Ascending aorta (tissue), 2 donors: Measurements from ENCODE around the gene GOLGA6L22. TPM values are rescaled to one million over a fixed set of nuclear protein-coding genes. Genes with fewer than 3 reads are reported as not detected.
A peak's percentile ranks its signal among the peaks of the same experiment; 100 is the strongest.
"Not testable (repeated sequence)": the region's sequence is repeated elsewhere in the genome, so short reads cannot be mapped to it uniquely, and the experiment has no call there.

Source experiments
- DNase-seq, 2 donors: peaks; one replicate each; pipeline ENCODE4 v3.0.0-alpha.2; 2019; ENCODE audit warnings: low spot score in 2 of 2
- H3K27ac ChIP-seq, 2 donors: fragments of 200-600 bp; sonication (generic); one replicate each; pipeline ENCODE4 v1.5.1; 2016 to 2017; ENCODE audit warnings: mild to moderate bottlenecking in 1 of 2
- H3K27me3 ChIP-seq: fragments of 200-600 bp; sonication (generic); one replicate; pipeline ENCODE4 v1.5.1; 2017
- H3K36me3 ChIP-seq, 2 donors: fragments of 200-600 bp; sonication (generic); one replicate each; pipeline ENCODE4 v1.5.1; 2016
- H3K4me1 ChIP-seq, 2 donors: fragments of 200-600 bp; sonication (generic); one replicate each; pipeline ENCODE4 v1.5.1; 2016 to 2017; ENCODE audit warnings: mild to moderate bottlenecking in 1 of 2
- H3K4me3 ChIP-seq, 2 donors: fragments of 200-600 bp; sonication (generic); one replicate each; pipeline ENCODE4 v1.5.1; 2016 to 2017; ENCODE audit warnings: mild to moderate bottlenecking in 1 of 2
- H3K9me3 ChIP-seq, 2 donors: fragments of 200-600 bp; sonication (generic); one replicate each; pipeline ENCODE4 v1.5.1; 2016
- intact Hi-C: fragments of 100-400 bp; cut with DNase I; formaldehyde crosslinking; loops from one replicate; pipeline ENCODE4 v1.15.1; 2023
- total RNA-seq: library from RNA; depleted of rRNA; stranded (reverse); fragments of >200 nt; gene quantifications from one replicate; pipeline ENCODE4 v1.1.0, GENCODE V29; 2016

Gene GOLGA6L22, protein sequence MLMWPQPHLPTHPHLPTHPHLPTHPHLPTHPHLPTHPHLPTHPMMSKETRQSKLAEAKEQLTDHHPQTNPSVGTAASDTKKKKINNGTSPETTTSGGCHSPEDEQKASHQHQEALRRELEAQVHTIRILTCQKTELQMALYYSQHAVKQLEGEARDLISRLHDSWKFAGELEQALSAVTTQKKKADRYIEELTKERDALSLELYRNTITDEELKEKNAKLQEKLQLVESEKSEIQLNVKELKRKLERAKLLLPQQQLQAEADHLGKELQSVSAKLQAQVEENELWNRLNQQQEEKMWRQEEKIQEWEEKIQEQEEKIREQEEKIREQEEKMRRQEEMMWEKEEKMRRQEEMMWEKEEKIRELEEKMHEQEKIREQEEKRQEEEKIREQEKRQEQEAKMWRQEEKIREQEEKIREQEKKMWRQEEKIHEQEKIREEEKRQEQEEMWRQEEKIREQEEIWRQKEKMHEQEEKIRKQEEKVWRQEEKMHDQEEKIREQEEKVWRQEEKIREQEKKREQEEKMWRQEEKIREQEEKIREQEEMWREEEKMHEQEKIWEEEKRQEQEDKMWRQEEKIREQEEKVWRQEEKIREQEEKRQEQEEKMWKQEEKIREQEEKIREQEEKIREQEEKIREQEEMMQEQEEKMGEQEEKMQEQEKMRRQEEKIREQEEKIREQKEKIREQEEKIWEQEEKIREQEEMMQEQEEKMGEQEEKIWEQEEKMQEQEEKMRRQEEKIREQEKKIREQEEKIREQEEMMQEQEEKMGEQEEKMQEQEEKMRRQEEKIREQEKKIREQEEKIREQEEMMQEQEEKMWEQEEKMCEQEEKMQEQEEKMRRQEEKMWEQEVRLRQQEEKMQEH
- not detected for total RNA-seq

DNA sequence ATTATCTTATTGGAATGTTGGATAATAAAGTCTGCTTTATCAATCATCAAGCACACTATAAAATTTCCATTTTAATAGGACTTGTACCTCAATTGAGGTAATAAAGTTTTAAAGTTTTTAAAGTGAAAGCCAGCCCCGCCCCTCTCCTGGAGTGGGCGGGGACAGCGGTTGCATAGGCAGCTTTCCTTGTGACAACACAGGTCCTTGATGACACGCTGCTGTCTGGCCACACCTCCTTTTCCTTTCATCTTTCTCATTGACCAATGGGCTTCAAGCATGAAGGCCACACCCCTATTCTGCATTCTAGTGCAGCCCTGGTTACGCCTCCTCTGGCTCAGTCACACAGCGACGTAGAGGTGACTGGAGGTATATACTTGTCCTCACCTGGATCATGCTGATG, at the start of gene GOLGA6L22:
Gene GOLGA6L22 (plus strand): TSS at position 301 of the 400 bp plus-strand sequence. CDS start 91 bp downstream, at position 392.
- H3K4me1 ChIP-seq, H3K36me3 ChIP-seq, H3K27me3 ChIP-seq, H3K9me3 ChIP-seq, intact Hi-C loops, H3K27ac ChIP-seq, H3K4me3 ChIP-seq, DNase-seq: not testable (repeated sequence)

DNA sequence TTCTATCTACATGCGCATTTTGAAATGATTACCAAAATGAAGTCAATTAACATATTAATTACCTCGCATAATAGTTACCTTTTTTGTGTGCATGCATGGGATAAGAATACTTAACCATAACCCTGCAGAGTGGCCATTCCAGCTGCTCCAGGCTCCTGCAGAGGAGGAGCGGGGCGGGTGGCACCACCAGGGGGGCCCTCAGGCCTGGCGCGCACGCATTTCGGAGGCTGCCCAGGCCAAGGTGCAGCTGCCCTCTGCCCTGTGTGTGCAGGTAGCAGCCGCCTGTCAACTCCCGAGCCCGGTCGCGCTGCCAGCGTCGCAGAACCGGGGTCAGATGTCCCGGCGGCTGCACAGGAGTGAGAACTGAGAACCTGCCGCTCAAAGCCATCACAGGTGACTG, 41.4 kb upstream of the GOLGA6L22 start:
- H3K27ac ChIP-seq, intact Hi-C loops, H3K27me3 ChIP-seq, H3K4me3 ChIP-seq, H3K36me3 ChIP-seq, H3K9me3 ChIP-seq, H3K4me1 ChIP-seq: not testable (repeated sequence)
- DNase-seq = peak in 1 of 2 donors; percentile 21

DNA sequence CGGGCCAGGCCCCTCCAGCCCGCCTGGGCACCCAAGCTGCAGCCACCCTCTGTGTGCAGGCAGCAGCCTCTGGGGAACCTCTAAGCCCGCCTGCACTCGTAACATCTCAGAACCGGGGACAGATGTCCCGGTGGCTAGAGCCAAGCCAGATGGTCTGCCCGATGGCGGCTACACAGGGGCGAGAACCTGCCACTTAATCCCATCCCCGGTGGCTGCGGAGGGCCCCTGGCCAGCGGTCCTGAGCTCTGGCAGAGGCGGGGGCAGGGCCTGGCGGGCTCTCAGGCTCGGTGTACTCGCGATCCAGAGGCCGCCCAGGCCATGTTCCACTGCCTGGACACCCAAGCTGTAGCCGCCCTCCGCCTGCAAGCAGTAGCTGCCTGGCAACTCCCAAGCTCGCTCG, 40.9 kb upstream of the GOLGA6L22 start:
- H3K4me3 ChIP-seq, H3K27me3 ChIP-seq, H3K9me3 ChIP-seq, H3K27ac ChIP-seq, H3K4me1 ChIP-seq, intact Hi-C loops, H3K36me3 ChIP-seq: not testable (repeated sequence)
- peak in 1 of 2 donors; percentile 25 for DNase-seq

DNA sequence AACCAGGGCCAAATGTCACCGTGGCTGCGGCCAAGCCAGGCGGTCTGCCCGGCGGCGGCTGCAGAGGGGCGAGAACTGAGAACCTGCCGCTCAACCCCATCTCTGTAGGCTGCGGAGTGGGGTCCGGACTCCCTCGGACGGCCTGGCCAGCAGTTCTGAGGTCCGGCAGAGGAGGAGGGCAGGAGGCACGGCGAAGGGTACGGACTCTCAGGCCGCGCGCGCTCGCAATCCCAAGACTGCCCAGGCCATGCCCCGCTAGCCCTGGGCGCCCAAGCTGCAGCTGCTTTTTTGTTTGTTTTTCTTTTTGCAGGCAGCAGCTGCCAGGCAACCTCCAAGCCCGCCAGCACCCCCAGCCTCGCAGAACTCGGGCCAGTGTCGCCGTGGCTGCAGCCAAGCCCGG, 40.5 kb upstream of the GOLGA6L22 start:
- intact Hi-C loops, H3K4me1 ChIP-seq, H3K4me3 ChIP-seq, H3K27ac ChIP-seq, H3K9me3 ChIP-seq, H3K36me3 ChIP-seq, DNase-seq, H3K27me3 ChIP-seq: not testable (repeated sequence)

DNA sequence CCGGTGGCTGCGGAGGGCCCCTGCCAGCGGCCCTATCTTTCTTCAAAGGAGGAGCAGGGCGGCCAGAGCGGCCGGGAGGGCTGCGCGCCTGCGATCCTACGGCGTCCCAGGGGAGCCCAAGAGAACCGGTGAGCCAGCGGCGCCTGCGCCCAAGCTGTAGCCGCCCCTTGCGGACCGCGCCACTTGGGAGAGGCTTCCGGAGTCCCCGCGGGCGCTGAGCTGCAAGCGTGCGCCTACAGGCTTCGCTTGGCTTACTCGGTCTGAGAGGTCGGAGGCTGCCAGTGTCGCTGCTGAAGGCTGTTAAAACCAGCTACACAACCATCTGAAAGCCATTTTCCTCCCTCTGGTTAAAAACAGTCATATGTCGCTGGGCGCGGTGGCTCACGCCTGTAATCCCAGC, 40.0 kb upstream of the GOLGA6L22 start:
- H3K4me3 ChIP-seq, H3K4me1 ChIP-seq, H3K36me3 ChIP-seq, H3K27ac ChIP-seq, H3K27me3 ChIP-seq, DNase-seq, H3K9me3 ChIP-seq, intact Hi-C loops: not testable (repeated sequence)

DNA sequence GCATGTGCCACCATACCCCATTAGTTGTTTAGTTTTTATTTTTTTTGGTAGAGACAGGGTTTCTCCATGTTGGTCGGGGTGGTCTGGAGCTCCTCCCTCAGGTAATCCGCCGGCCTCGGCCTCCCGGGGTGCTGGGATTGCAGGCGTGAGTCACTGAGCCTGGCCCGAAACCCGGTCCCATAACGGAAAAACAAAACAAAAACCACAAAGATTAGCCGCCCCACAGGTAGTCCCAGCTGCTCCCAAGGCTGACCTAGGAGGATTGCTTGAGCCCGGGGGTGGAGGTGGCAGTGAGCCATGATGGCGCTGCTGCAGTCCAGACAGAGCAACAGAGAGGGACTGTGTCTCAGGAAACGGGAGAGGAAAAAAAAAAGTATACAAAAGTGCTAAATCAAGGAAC, 38.4 kb upstream of the GOLGA6L22 start:
- H3K9me3 ChIP-seq, intact Hi-C loops, H3K36me3 ChIP-seq, H3K27me3 ChIP-seq, H3K4me3 ChIP-seq, H3K27ac ChIP-seq, DNase-seq, H3K4me1 ChIP-seq: not testable (repeated sequence)

DNA sequence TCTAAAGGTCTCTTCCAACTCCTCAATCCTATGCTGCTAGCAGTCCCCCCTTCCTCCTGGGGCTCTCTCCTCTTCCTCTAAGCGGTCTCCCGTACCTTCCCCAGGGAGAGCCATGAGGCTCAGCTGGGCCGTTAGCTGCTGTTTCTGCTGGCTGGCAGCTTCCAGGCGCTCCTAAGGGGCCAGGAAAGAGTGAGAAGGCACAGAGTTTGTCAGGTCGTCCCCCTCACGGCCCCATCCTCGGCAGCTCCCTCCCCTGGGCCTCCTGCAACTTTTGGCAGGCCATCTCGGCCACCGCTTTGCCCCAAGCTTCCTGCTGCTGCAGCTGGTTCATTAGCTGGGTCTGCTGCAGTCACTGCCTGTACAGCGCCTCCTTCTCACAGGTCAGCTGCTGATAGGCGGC, 29.3 kb upstream of the GOLGA6L22 start:
- H3K4me1 ChIP-seq, intact Hi-C loops, DNase-seq, H3K27me3 ChIP-seq, H3K9me3 ChIP-seq, H3K27ac ChIP-seq, H3K36me3 ChIP-seq, H3K4me3 ChIP-seq: not testable (repeated sequence)

DNA sequence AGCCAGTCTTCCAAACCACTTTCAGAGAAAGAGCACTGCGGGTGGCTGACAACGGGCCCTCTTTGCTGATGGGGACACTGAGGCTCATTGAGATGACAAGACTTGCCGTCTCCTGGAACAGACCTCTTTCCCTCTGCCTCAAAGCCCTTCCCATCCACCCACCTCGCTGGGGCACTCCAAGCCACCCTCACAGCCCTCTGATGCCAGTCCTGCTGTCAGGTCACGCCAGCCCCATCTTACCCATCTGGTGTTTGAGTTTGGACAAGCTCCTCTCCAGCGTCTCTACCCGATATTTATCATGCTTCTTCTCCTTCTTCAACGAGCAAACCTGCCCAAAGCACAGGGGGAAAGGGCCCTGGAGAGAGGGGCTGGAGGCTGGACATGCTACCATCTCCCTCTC, 27.0 kb upstream of the GOLGA6L22 start:
- DNase-seq, H3K36me3 ChIP-seq, H3K9me3 ChIP-seq, H3K4me3 ChIP-seq, H3K27ac ChIP-seq, intact Hi-C loops, H3K4me1 ChIP-seq, H3K27me3 ChIP-seq: not testable (repeated sequence)

DNA sequence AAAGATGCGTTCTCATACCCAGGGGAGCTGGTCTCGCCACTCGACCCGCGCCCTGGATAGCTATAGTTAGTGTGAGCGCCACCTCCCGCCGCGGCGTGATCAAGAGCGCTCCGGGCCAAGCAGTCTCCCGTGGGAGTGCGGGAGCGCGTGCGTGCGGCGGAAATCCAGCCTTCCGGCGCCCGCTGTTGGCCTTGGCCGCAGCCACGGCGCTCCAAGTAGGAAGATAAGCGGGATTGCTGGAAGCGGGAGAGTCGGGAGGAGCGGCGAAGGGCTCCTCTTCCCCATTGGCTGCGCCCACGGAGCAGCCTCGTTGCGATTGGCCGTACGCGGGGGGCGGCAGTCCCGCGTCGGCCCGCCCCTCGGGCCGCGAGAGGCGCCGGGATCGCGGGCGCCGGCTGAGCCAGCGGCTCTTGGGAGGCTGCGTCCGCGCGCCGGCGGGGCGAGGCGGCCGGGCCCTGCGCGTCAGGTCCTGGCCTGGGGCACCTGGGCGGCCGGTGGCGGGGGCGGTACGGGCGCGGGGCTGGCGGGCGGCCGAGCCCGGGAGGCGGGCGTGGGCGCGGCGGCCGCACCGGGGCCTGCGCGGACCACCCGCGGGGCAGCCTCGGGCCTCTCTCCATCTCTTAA, 35.9 kb downstream of the GOLGA6L22 start:
- intact Hi-C loops, H3K27me3 ChIP-seq, H3K4me1 ChIP-seq, H3K36me3 ChIP-seq, H3K9me3 ChIP-seq: not testable (repeated sequence)
- DNase-seq = peak in 1 of 2 donors; percentile 75
- peak overlapping the region; percentile 45 to 62 for H3K4me3 ChIP-seq
- peak overlapping the region in 1 of 2 donors; percentile 62 for H3K27ac ChIP-seq

DNA sequence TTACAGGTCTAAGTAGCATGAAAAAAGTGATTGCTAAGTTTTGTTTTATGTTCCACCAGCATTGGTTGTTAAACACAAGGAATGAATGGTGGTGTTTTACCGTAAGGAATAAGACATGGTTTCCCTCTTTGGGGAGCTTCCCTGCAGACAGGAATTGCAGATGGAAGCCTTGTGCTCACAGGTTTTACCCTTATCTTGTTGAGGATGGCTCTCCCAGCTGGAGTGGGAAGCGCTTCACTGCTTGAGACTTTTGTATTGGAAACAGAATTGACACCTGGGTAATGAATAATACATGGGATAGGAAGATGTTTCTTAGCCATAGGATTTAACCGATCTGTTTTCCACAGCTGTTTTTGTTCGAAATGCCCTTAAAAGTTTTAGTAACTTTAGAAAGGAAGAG, 38.5 kb downstream of the GOLGA6L22 start:
- H3K4me3 ChIP-seq, H3K9me3 ChIP-seq, intact Hi-C loops, DNase-seq, H3K4me1 ChIP-seq, H3K27me3 ChIP-seq, H3K27ac ChIP-seq, H3K36me3 ChIP-seq: not testable (repeated sequence)

DNA sequence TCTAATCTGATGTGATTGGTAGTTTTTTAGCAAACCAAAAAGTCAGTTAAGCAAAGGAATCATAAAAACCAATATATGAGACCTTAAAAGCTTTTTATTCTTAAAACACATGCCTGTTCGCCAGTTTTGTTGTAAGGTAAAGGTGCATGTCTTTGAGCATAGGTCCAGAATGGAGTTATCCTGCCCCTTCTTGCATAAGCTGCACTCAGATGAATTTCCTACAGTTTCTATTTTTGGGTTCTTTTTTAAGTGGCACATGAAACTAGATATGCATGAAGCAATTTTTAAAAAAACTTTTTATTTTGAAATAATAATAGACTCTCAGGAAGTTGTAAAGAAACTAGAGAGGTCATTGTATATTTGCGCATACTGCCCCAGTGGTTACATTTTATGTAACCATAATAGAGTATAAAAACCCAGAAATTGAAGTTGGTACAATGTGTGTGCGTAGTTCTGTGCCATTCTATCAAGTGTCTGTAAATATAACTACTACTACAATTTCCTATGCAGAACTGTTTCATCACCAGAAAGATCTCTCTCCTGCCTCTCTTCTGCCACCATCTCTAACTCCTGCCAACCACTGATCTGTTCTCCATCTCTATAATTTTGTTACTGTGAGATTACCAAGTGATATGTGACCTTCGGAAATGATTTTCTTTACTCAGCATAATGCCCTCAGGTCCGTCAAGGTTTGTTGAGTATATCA, 39.7 kb downstream of the GOLGA6L22 start:
- H3K4me1 ChIP-seq, H3K27me3 ChIP-seq, DNase-seq, H3K36me3 ChIP-seq, intact Hi-C loops, H3K4me3 ChIP-seq, H3K27ac ChIP-seq, H3K9me3 ChIP-seq: not testable (repeated sequence)

DNA sequence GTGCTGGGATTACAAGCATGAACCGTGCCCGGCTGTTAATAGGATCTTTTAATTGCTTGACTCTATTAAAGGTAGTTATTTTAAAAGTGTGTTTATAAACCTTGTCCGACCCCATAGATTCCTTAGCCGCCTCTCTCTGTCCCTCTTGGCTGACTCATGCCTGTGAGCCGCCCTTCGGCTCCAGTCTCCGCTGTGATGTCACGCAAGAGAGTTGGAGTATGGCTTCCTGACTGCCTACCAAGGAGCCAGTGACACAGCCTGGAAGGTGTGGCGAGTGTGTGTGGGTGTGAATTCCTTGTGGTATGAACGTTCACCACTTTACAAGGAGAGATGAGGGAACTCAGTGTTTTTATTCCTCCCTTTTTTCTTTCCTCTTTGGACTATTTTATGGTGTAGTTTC, 43.6 kb downstream of the GOLGA6L22 start:
- H3K4me3 ChIP-seq, H3K4me1 ChIP-seq, H3K9me3 ChIP-seq, DNase-seq, intact Hi-C loops, H3K27ac ChIP-seq, H3K27me3 ChIP-seq, H3K36me3 ChIP-seq: not testable (repeated sequence)

DNA sequence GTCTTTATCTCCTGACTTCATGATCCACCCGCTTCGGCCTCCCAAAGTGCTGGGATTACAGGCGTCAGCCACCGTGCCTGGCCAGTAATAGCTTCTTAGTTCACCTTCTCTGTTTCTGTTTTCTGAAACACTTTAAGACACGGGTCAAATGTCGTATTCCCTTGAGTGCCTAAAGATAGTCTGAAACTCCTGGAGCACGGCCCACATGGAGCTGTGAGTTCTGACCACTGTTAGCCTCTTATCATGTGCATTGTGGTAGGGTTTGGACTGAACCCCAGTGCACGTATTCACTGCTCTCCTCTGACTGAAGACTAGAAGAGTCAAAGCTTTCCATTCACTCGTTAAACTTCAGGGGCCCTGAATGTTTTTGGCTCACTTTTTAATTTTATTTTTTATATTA, 48.3 kb downstream of the GOLGA6L22 start:
- H3K4me3 ChIP-seq, H3K36me3 ChIP-seq, H3K27ac ChIP-seq, DNase-seq, intact Hi-C loops, H3K4me1 ChIP-seq, H3K9me3 ChIP-seq, H3K27me3 ChIP-seq: not testable (repeated sequence)
